Measurements from ENCODE around the gene MSTO1.

DNA sequence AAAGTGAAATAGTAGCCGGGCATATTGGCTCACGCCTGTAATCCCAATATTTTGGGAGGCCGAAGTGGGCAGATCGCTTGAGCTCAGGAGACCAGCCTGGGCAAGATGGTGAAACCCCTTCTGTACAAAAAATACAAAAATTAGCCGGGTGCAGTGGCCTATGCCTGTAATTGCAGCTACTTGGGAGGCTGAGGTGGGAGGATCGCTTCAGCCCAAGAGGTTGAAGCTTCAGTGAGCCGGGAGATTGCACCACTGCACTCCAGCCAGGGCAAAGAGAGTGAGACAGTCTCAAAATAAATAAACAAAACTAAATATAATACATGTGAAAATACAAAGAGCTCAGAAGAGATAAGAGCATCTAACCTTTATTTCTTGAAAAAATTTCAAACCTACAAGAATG is 2.3 kb upstream of the MSTO1 start:
- TF ChIP-seq ZNF274 (IDR thresholded peaks at IDR 0.05; ENCODE audit: low read depth, low read length) = no peak
- no peak for TF ChIP-seq SUZ12 (IDR thresholded peaks at IDR 0.05; ENCODE audit: extremely low read depth, insufficient read depth, insufficient read length)
- TF ChIP-seq YY1 (IDR thresholded peaks at IDR 0.05; ENCODE audit: insufficient read depth, insufficient read length) = no peak
